Colonic mucosa (tissue), 4 donors: ENCODE results near the gene PPARA. TPM values are rescaled to one million over a fixed set of nuclear protein-coding genes. Genes with fewer than 3 reads are reported as not detected.

Experiments used
- DNase-seq: peaks from one replicate; pipeline ENCODE4 v3.0.0-alpha.2; 2020
- H3K27ac ChIP-seq: fragments of 200-600 bp; one replicate; pipeline ENCODE4 v1.8.0; 2021
- H3K27me3 ChIP-seq: fragments of 200-600 bp; one replicate; pipeline ENCODE4 v1.8.0; 2021
- H3K36me3 ChIP-seq: fragments of 200-600 bp; one replicate; pipeline ENCODE4 v1.8.0; 2021
- H3K4me1 ChIP-seq: fragments of 200-600 bp; one replicate; pipeline ENCODE4 v1.8.0; 2021; ENCODE audit warnings: mild to moderate bottlenecking
- H3K4me3 ChIP-seq: fragments of 200-600 bp; one replicate; pipeline ENCODE4 v1.8.0; 2021
- H3K9ac ChIP-seq, 2 donors: one replicate each; pipeline ENCODE4 v1.7.0; 2013; ENCODE audit warnings: control low read depth in 2 of 2, low read depth in 2 of 2, low read length in 2 of 2
- H3K9me3 ChIP-seq: fragments of 200-600 bp; one replicate; pipeline ENCODE4 v1.8.0; 2021
- CTCF ChIP-seq: fragments of 200-600 bp; IDR thresholded peaks from one replicate; pipeline ENCODE4 v1.8.0; 2022; ENCODE audit warnings: antibody characterized with exemption, mild to moderate bottlenecking
- intact Hi-C: fragments of 100-400 bp; cut with DNase I; formaldehyde crosslinking; loops from one replicate; pipeline ENCODE4 v1.14.1; 2022
- total RNA-seq, 2 donors: library from RNA; stranded (reverse); fragmentation: NEBNext Ultra II Directional in 1 of 2; extraction: Animal tissue kit (Norgen Biotek cat#: 25700) in 1 of 2; gene quantifications; one replicate each; pipeline ENCODE4 v1.2.1, GENCODE V29; 2021
- donor health status: healthy.
- donor health status: DM: no; HTN: no; CAD: no.
- donor health status: DM: no; HTN: no; CAD: no.

The PPARA gene
- total RNA-seq, 2 donors from 2014 or later = 59.8 to 74.8 TPM

- no peak overlapping the region for H3K4me3 ChIP-seq
Observed at GRCh38 chr22:46104170-46104880, 46.0 kb upstream of the PPARA start.

GRCh38 chr22:46104881-46105493 lies 45.3 kb upstream of the PPARA start:
- Histone ChIP-seq H3K4me1 (no peaks in the 10 kb centered on the region), H3K9me3 (no peaks in the 10 kb centered on the region), H3K27ac (peak overlapping the region; percentile 45), H3K4me3 (no peak overlapping the region), H3K27me3 (no peaks in the 10 kb centered on the region), H3K9ac (peak overlapping the region; percentile 29 to 46), H3K36me3 (peaks cover 6% of the 10 kb centered on the region)
- intact Hi-C loops = no loop called here
- no peak for DNase-seq
- TF ChIP-seq CTCF = no peak

More at GRCh38 chr22:46104170-46104880, 46.0 kb upstream of the PPARA start:
- no peak for DNase-seq
- Histone ChIP-seq H3K9ac (peak overlapping the region in 1 of 2 donors; percentile 29), H3K36me3 (peaks cover 6% of the 10 kb centered on the region), H3K27me3 (no peaks in the 10 kb centered on the region), H3K27ac (peak overlapping the region; percentile 45), H3K4me1 (no peaks in the 10 kb centered on the region), H3K9me3 (no peaks in the 10 kb centered on the region)
- TF ChIP-seq CTCF = no peak
- intact Hi-C loops = no loop called here

- intact Hi-C loops = no loop called here
- Histone ChIP-seq H3K9ac (peak overlapping the region; percentile 8 to 46), H3K27ac (peak overlapping the region; percentile 45), H3K27me3 (no peaks in the 10 kb centered on the region), H3K9me3 (no peaks in the 10 kb centered on the region), H3K36me3 (peaks cover under 1% of the 10 kb centered on the region), H3K4me1 (no peaks in the 10 kb centered on the region), H3K4me3 (no peak overlapping the region)
- no peak for DNase-seq
- TF ChIP-seq CTCF = no peak
Observed at GRCh38 chr22:46105494-46106278, 44.6 kb upstream of the PPARA start.

- H3K36me3 ChIP-seq = no peaks in the 10 kb centered on the region
- intact Hi-C loops = no loop called here
Observed at GRCh38 chr22:46106279-46107022, 43.9 kb upstream of the PPARA start.

More at GRCh38 chr22:46106279-46107022, 43.9 kb upstream of the PPARA start:
- Histone ChIP-seq H3K4me1 (no peaks in the 10 kb centered on the region), H3K27me3 (no peaks in the 10 kb centered on the region), H3K9me3 (no peaks in the 10 kb centered on the region), H3K4me3 (no peak overlapping the region), H3K27ac (peak overlapping the region; percentile 45), H3K9ac (peak overlapping the region; percentile 34 to 48)
- TF ChIP-seq CTCF = no peak
- no peak for DNase-seq
